ENCODE results near the gene EPHX1.
A peak's percentile ranks its signal among the peaks of the same experiment; 100 is the strongest.
"Not testable (repeated sequence)": the region's sequence is repeated elsewhere in the genome, so short reads cannot be mapped to it uniquely, and the experiment has no call there.

EPHX1 gene

DNA sequence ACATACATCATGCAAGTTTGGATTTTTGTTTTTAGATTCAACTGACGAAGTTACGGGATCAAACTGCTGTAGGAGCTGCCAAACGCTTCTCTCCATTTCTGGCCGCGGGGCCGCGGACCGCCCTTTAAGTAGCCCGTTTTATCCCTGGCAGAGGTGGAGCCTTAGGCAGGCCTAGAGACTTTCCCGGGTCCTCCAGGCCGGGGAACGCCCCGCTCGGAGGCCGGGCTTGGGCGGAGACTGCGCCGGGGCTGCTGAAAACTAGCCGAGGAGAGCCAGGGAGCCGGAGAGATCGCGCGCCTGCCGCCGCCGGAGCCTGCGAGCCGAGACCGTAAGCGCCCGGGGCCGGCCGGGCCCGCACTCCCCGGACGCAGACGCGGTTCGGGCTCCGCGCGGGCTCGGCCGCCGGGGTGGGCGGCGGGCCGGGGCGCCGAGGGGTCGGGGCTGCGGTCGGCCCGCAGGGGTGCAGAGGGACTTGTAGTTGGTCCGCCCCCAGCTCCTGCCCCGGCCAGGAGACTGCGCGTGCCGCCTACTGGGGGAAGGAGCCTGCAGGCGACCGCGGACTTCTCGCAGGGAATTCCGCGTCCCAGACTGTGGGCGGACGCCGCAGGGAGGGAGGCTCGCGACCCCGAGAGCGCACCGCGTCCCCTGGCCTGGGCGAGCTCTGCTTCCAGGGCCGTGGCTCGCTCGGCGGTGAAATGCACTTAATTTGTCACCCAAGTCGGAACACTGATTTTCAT, at the start of gene EPHX1:
Gene EPHX1 (plus strand): TSS at position 283 of the 737 bp plus-strand sequence. CDS start 18,606 bp downstream, outside the sequence.
- DNase-seq (ENCODE audit: extremely low read depth, low read depth): peak; percentile 56

DNA sequence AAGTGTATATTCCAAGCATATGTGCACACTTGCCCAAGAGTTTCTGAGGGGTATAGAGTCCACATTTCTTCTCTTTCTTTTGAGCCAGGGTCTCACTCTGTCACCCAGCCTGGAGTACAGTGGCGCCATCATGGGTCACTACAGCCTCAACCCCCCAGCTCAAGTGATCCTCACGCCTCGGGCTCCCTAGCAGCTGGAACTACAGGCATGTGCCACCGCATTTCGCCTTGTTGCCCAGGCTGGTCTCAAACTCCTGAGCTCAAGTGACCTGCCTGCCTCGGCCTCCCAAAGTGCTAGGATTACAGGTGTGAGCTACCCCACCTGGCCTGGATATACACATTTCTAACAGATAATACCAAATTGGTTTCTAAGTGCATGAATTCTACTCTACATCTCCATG, 49.4 kb upstream of the EPHX1 start:
- TF ChIP-seq, protein P1, sequence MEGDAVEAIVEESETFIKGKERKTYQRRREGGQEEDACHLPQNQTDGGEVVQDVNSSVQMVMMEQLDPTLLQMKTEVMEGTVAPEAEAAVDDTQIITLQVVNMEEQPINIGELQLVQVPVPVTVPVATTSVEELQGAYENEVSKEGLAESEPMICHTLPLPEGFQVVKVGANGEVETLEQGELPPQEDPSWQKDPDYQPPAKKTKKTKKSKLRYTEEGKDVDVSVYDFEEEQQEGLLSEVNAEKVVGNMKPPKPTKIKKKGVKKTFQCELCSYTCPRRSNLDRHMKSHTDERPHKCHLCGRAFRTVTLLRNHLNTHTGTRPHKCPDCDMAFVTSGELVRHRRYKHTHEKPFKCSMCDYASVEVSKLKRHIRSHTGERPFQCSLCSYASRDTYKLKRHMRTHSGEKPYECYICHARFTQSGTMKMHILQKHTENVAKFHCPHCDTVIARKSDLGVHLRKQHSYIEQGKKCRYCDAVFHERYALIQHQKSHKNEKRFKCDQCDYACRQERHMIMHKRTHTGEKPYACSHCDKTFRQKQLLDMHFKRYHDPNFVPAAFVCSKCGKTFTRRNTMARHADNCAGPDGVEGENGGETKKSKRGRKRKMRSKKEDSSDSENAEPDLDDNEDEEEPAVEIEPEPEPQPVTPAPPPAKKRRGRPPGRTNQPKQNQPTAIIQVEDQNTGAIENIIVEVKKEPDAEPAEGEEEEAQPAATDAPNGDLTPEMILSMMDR (IDR thresholded peaks at IDR 0.05; ENCODE audit: low read depth, low read length): no peak
- no peak for DNase-seq (ENCODE audit: extremely low read depth, low read depth)

More for the DNA sequence above, at the start of gene EPHX1:
- TF ChIP-seq, protein P1 (IDR thresholded peaks at IDR 0.05; ENCODE audit: low read depth, low read length): peak; percentile 28

DNA sequence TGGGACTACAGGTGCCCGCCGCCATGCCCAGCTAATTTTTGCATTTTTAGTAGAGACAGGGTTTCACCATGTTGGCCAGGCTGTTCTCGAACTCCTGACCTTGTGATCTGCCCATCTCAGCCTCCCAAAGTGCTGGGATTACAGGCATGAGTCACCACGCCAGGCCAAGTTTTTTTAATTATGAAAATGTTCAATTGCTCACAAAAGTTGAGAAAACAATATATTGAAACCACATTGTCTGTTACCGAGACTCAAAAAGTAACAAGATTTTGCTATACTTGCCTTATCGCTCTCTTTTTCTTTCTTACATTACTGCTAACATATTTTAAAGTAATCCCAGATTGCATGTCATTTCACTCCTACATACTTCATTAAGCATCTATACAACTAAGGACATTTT, 48.5 kb upstream of the EPHX1 start:
- DNase-seq (ENCODE audit: extremely low read depth, low read depth): not testable (repeated sequence)

DNA sequence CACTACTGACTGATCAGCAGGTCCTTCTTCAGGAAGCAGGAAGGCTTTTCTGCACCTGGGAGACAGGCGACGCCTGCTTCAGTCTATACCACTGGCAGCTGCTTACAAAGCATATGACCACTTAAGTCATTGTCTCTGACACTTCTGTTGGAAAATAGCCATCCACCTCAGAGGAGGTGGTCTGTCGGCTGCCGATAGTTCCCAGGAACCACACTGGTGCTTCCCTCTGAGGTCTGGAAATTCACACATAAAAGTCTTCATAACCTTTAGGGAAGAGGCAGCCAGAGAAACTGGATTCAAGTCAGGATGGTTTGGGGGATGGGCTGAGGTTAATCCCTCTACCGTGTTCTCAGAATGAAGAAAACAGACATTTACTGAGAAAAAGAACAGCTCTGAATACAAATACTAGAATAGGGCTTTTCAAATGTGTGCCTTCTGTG, 47.9 kb upstream of the EPHX1 start:
- TF ChIP-seq, protein P1 (IDR thresholded peaks at IDR 0.05; ENCODE audit: low read depth, low read length): no peak

DNA sequence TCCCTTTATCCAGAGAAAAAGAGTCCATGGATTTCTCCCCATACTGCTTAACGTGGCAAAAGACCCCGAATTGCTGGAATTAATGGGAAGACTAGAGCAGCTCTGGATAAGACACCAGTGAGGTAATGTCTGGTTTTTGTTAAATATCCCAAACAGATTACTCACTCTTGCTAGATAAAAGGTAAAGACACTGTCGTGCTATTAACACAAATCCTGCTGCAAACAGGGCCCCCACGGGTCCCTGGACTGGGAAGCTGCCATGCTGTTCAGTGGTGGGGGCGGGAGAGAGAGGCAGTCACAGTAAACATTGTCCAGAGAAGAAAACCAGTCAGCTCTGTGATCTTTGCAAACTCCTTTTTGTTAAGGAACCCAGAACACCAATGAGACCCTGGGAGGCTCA, 47.5 kb upstream of the EPHX1 start:
- DNase-seq (ENCODE audit: extremely low read depth, low read depth): no peak
- TF ChIP-seq, protein P1 (IDR thresholded peaks at IDR 0.05; ENCODE audit: low read depth, low read length): no peak

More for the DNA sequence above, 47.9 kb upstream of the EPHX1 start:
- DNase-seq (ENCODE audit: extremely low read depth, low read depth): no peak

DNA sequence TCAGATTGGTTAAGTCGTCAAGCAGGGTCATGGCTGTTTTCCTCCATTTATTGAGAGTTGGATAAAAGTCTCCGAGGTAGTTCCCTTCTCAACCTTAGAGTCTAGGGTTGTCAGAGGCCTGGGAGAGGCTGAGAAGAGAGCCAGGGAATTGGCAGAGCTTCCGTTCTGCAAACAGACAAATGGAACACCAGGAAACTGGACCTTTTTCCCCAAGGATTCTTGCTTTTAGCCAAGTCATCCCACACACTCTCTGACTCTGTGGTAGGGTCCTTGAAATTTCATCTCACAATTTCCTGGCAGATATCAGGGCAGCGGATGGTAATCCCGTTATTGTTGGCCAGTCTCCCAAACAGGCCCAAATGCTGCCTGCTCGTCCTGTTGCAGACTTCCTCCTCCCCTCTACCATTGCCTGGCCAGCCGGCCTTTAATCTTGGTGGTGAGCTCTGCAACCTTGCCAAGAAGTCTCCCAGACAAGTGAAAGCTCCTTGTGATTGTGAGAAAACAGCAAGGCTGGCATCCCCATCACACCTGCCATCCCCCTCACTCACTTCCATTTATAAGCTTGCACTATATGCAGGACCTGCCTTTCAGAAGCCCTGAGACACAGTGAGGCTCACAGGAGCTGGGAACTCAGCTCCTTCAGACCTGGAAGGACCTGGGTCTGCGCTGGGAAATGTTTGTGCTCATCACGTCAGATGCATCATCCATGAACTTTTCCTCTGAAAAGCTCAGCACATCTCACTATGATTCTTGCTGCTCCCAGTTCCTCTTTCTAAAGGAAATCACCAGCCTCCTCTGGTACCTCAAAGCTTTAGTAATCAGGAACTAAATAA, 46.0 kb upstream of the EPHX1 start:
- DNase-seq (ENCODE audit: extremely low read depth, low read depth): no peak

DNA sequence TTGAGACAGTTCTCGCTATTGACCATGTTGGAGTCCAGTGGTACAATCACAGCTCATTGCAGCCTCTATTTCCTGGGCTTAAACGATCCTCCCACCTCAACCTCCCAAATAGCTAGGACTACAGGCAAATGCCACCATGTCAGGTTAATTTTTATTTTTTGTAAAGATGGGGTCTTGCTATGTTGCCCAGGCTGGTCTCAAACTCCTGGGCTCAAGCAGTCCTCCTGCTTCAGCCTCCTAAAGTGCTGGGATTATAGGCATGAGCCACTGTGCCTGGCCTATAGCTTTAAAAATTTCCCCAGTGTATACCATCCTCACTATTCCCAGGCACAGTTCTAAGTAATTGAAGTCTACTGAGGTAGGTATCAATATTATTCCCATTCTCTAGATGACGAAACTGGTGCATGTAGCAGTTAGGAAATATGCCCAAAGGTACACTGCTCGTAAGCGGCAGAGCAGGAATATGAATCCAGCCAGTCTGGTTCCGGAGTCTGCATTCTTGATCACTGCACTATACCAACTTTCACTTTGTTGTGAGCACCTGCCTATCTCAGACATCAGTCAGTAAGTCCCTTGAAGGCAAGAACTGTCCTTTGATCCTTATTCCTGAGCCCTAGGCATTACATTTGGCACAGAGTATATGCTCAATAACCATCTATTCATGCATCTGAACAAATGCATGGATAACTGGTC, 43.8 kb upstream of the EPHX1 start:
- no peak for DNase-seq (ENCODE audit: extremely low read depth, low read depth)
- TF ChIP-seq, protein P1 (IDR thresholded peaks at IDR 0.05; ENCODE audit: low read depth, low read length): no peak

More for the DNA sequence above, 46.0 kb upstream of the EPHX1 start:
- TF ChIP-seq, protein P1 (IDR thresholded peaks at IDR 0.05; ENCODE audit: low read depth, low read length): no peak
